Hepatic stellate cell (primary cell): ENCODE results near the gene POU2F2.

Experiments
- DNase-seq: peaks from one replicate; pipeline ENCODE4 v3.0.0; 2011; ENCODE audit warnings: low spot score

The POU2F2 gene

DNA sequence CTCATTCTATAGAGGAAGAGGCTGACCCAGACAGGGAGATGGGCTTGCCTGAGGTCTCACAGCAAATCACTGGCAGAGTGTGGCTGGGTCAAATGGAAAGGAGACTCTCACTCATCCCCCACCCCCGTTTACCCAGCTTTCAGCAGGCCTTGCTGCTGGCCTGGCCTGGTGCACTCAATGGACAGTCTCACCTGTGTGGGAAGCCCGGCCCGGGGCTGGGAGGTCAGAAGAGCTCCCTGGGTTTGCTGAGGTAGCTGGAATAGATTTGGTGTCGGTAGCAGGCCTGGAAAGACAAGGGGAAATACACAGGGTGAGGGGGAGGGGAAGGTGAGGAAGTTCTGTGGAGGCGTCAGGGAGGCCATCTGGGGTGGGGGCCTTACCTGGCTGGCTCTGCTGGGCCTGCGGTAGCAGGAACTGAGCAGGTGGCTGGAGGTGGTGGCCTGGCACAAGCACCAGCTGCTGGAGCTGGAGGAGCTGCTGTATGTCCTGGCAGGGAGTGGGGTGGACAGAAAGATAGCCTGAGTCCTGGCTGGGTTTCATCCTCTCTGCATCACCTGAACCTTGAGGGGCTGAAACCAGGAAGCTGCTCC lies 32.8 kb downstream of the POU2F2 start:
- DNase-seq, result no peak

DNA sequence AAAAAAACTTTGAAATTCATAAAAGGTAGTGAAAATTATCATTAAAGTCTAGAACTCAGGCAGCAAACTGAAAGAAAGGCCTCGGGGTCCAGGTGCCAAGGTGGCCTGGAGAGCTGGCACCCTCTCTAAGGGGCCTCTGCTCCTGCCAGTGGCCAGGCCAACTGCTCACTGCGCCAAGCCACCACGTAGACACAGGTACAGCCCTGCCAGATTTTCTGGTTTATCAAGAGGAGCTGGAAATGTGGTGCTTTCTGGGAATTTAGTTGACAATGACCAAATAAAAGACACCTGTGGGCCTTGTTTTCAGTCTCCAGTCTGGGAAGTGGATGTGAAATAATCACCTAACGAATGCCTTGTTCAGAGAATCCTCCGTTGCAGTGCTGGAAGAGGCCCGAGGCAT lies 33.5 kb downstream of the POU2F2 start:
- DNase-seq, result no peak

DNA sequence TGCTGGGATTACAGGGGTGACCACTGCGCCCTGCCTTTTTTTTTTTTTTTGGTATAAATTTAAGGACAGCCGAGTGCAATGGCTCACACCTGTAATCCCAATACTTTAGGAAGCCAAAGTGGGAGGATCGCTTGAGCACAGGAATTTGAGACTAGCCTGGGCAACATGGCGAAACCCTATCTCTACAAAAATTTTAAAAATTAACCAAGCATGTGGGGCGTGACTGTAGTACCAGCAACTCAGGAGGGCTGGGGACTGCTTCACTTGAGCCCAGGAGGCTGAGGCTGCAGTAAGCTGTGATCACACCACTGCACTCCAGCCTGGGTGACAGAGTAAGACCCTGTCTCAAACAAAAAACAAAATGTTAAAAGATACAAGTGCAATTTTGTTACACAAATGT lies 34.8 kb downstream of the POU2F2 start:
- DNase-seq, result no peak

DNA sequence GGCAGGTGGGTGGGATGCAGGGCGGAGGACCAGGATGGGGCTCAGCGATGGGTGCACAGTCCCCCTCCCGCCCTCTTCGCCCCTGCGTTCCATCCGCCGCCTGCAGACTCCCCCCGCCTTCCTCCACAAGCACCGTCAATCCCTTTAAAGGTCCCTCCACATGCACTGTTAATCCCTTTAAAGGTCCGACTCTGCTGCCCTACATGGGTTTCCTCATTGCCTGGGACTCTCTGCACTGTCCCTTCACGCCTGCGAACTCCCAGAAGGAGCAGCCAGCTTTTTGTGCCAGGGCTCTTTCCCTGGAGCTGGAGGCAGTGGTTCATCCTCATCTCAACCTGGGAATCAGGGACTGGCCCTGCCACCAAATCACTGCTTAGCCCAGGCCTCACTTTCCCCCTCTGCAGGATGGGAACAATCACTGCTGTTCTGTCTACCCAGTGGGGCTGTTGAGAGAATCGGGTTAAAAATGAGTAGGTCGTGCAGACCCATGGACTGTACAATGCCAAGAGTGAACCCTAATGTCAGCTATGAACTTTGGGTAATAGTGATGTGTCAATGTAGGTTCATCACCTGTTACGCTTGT lies 35.9 kb downstream of the POU2F2 start:
- DNase-seq, result no peak

DNA sequence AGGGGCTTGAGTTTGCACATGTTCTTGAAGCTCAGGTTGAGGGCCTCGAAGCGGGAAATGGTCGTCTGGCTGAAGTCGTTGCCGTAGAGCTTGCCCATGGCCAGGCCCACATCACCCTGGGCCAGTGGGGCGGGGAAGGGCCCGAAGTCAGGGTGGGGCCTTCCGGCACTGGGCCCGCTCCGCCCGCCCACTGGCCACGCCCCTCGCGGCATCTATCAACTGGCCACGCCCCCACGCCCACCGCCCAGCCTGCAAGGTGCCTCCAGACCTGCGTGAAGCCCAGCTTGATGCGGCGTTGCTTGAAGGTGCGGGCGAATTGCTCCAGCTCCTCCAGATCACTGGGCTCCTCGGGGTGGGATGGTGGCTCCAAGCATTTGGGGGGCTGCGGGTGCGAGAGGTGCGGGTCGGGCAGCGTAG lies 36.4 kb downstream of the POU2F2 start:
- DNase-seq, result no peak

DNA sequence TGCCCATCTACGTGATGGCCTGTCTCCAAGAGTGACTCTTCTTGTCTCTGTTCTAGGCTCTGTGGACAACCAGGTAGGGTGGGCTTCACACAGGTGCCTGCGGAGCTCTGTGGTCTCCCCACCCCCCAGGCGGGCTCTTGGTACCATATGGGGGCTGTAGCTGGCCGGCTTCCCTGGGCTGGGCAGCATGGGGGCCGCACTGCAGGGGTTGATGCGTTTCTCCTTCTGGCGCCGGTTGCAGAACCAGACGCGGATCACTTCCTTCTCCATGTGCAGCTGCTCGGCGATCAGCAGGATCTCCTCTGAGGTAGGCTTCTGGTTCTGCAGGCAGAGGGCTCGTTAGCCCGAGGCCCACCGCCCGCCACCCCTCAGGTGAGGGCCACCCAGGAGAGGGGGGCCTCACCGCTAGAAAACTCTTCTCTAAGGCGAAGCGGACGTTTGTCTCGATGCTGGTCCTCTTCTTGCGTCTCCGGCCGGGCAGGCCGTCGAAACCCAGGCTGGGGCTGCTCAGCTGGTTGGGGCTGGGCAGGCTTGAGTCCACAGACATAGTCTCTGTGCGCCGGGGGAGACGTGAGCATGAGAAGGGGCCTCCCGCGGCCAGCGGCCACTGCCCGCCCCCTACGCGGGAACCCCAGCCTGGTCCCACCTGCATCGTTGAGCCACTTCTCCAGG lies 37.0 kb downstream of the POU2F2 start:
- no peak for DNase-seq

DNA sequence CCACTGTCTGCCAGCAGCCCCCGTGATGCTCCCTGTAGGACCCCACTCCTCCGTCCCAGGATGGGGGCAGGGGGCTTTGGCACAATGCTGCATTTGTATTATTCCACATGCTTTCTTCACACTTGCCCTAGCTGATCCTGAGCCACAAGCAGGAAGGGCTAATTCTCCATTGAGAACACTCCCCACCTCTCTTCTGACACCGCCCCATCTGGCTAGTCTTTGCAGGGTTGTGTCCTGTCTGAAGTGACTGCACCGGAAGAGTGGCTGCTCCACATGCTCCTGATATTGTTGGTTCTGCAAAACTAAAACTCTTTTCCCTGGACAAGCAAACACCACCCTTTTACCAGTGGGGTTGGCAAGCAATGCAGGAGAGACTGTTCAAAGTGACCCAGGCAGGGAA lies 38.3 kb downstream of the POU2F2 start:
- no peak for DNase-seq

DNA sequence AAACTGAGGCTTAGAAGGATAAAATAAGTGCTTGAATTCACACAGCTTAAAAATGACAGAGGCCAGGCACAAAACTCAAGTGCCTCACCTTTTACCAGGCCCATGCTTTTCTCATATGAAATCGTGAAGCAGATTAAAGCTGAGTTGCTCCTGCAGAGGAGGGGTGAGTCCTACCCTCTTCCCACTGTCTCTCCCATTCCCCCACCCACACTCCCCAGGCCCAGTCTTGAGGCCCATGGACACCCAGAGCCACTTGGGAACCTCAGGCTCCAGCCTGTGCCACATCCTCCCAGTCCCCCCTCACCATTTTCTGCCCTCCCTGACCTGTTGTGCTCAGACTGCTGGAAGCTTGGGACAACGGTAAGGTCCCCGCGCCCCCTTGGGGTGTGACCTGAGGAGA lies 38.7 kb downstream of the POU2F2 start:
- no peak for DNase-seq

DNA sequence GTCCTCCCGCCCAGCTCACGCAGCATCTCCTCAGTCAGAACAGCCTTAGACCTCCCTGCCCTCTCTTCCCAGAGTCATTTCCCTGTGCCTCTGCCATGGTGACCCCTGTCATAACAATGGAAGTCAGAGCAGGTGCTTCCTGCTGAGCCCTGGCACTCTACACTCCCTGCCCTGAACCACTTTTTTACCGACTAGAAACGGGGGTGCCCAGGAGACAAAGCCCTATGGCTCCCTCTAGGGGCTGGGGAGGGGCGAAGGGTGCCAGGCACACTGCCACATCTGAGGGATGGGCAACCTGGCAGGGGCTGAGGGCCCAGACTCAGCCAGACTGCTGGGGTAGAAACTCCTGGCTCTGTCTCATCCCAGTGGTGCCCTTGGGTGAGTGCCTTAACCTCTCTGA lies 39.9 kb downstream of the POU2F2 start:
- no peak for DNase-seq

DNA sequence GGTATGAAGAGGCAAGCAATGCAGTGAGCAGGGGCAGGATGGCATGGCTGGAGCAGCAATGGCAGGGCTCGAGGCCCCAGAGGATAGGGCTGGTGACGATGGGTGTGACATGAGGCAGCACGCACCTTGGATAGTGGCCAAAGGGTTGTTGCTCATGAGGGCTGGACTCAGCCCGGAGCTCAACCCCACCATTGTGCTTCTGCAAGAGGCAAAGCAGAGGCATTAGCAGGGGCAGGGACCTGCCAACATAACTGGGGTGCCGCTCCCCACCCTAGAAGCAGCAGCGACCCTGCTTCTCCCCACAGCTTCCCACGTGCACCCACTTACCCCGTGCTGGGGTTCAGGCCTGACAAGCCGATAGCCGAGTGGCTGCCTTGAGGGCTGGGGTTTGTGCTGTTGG lies 40.5 kb downstream of the POU2F2 start:
- peak; percentile 68 for DNase-seq

DNA sequence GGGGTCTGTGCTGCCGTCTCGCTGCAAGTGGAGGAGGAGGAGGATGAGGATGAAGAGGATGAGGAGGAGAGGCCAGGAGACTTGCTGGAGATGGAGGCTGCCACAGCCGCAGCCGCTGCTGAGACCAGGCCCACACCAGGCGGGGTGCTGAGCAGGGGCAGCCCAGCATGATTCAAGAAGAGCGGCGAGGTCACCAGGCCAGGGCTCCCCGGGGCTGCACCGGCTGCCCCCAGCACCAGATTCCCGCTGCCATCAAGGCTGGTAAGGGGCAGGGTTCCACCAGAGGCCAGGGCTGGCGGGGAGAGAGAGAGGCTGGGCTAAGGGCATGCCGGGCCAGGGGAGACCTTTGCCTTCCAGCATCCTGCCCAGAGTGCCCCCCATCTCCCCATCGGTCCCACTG lies 40.9 kb downstream of the POU2F2 start:
- no peak for DNase-seq

DNA sequence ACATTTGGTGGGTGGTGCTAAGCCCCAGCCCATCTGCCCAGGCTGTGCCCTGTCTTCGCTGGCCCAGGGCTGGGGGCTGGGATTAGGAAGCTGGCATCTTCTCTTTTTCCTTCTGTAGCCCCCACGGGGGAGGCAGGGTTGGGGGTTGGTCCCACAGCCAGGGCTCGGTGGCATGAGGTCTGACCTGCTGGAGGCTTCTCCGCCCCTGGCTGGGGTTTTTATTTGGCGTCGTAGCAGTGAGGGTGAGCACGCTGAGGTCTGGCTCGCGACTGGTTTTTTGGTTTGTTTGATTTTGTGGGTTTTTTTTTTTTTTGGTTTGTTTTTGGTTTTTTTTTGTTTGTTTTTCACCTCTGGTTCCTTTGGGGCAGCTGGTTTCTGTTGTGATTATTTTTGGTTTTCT lies 41.6 kb downstream of the POU2F2 start:
- no peak for DNase-seq

DNA sequence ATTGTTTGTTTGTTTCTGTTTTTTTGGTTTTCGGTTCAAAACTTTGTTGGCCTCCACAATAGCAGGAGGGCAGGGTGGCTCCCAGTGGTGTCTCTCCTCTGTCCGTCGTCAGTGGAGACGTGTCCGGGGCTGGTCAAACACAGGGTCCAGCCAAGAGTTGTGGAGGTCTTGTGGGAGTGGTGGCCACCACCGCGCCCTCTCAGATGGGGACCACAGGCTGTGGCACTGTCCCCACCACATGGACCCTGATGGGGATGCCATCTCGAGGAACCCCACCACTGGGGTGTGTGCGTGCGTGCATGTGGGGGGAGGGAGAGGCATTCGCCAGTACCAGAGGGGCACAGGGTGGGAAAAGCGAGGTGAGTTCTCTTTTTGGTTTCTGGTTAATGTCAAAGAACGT lies 42.5 kb downstream of the POU2F2 start:
- DNase-seq, result no peak

DNA sequence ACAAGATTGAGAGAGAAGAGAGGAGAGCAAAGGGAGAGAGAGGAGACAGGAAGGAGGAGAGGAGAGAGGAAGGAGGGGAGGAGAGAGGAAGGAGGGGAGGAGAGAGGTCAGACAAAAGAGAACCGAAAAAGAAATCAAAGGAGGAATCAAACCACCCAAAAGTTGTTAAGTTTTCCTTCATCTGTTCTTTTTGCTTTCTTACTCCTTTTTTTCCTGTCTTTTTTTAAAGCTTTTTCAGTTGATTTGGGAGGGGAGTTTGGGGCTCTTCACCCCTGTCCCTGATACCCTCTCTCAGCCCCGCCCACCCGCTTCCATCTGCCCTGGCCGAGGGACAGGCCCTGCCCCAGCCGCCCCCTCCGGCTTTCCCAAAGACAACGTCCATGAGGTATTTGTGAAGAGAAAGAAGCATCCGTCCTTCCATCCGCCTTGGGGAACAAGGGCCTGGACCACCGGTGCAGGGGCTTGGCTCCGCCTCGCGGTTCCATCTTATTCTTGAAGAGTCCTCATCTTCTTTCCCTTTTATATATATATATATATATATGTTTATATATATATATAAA lies 43.0 kb downstream of the POU2F2 start:
- no peak for DNase-seq

DNA sequence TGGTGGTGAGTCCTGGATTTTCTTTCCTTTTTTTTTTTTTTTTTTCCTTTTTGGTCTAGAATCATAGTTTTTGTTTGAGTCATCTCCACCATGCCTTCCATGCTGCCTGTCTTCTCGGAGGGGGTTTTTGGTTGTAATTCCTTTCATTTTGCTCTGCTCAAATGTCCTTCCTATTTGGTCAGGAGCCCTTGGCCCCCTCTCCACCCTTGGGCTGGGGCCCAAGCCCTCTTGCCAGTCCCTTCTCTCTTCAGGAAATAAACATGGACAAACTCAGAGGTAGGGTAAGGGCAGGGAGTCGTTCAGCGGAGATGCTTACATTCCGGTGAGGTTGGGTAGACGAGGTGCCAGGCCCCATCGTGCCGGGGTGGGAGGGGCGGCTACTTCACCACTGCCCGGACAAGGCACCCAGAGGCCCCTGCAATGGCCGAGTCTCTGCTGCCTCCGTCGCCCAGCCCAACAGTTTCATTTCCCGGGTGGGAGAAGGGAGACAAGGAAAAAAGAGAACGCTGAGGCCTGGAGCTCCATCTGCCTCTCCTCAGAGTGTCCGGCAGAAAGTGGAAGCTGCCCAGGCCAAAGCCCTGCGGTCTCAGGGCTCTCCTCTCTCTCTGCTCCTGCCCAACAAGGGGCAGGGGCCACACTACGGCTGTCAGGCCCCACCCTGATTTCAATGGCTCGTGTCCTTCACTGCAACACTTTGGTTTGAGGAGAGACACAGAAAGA lies 43.6 kb downstream of the POU2F2 start:
- DNase-seq, result peak; percentile 87

DNA sequence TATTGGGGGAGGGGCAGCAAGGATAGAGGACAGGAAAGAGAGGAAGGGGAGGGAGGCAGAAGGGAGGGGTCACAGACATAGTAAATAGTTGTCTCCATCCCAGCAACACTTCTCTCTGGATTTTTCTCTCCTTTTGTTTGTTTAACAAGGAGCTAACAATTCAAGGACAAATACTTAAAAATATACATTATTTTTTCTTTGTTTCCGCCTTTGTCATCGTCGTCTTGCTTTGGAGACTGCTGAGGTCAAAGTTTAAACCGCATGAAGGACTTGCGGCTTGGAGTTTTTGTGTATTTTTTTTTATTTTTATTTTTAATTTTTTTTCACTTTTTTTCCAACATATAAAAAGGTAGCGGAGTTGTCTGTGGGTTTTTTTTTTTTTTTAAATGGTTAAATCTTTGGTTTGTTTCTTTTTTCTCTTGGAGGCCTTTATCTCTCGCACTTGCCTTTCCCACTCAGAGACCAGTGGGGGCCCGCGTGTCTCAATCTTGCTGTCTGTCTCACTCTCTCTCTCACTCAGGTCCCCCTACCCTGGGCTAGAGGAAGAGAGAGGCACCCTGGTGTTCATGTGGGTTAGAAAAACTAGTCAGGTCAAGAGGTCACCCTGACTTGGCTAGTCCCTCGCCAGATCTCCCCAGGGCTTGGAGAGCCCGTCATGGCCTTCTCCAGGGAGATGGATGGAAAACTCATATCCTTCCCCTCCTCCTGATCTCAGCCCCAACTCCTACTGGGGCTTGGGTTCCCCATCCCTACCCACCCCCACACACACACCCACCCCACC lies 45.3 kb downstream of the POU2F2 start:
- no peak for DNase-seq

DNA sequence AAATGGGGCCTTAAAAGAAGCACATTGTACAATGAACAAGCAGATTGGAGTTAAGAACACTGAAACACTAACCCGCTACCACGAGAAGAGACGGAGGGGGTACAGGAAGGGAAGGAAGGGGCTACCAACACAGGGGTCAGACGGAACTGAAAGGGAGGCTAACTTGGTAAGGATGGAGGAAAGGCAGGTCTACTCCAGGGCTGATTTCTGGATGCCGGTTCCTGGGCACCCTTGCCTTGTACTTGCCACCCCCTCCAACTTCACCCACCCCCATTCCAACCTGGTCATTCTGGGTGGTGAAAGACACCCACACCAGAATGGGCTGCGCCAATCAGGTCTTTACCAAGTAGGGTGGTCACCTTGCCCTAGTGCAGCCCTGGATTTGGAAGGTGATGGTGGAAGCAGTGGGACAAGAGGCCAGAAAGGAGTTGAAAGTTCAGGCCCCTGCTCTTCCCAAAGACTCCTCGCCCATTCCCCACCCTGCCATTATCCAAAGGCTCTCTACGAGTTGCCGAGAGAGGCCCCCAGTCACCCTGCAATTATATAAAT lies 46.0 kb downstream of the POU2F2 start:
- DNase-seq, result no peak

DNA sequence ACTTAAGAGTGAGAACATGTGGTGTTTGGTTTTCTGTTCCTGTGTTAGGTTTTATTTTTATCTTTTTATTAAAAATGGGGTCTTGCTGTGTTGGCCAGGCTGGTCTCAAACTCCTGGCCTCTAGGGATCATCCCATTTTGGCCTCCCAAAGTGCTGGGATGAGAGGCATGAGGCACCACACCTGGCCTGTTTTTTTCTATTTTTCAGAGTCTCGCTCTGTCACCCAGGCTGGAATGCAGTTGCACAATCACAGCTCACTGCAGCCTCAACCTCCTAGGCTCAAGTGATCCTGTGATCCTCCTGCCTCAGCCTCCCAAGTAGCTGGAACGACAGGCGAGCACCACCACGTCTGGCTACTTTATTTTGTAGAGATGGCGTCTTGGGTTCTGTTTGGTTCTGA lies 48.7 kb downstream of the POU2F2 start:
- DNase-seq, result no peak

DNA sequence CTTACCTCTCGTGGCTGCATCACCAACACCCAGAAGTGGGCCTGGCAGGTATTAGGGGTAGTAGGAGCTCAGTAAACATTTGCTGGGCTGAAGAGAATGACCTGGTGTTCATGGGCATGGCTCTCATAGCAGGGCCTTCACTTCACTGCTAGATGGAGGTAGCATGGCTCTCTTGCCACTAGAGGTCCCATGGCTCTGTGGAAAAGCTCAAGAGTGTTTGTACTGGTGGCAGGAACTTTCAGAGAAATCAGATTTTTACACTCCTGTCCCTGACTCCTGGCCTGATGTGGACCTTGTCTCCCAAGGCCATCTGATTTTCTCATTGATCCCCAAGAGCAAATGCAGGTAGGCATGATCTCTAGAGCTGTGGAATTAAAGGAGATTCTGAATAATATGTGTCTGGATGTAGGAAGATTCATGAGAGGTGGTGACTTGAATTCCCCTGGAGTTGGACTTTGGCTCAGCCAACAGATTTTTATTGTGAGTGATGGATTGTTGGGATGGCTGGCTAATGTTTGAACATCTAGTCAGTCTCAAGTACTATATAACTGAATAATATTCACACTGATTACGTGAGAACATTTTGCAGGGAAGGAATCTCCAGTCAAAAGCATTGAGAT lies 50.6 kb downstream of the POU2F2 start:
- DNase-seq, result peak; percentile 77

DNA sequence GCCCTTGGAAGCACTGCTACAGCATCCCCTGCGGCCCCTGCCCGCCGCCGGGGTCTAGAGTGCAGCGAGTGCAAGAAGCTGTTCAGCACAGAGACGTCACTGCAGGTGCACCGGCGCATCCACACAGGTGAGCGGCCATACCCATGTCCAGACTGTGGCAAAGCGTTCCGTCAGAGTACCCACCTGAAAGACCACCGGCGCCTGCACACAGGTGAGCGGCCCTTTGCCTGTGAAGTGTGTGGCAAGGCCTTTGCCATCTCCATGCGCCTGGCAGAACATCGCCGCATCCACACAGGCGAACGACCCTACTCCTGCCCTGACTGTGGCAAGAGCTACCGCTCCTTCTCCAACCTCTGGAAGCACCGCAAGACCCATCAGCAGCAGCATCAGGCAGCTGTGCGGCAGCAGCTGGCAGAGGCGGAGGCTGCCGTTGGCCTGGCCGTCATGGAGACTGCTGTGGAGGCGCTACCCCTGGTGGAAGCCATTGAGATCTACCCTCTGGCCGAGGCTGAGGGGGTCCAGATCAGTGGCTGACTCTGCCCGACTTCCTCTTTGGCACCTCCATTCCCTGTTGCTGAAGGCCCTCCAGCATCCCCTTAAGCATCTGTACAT lies 51.4 kb downstream of the POU2F2 start:
- DNase-seq, result no peak
